GM12801 (cell line): ENCODE measurements around the gene DQX1.

ENCODE experiments used
- CTCF ChIP-seq: IDR thresholded peaks from one replicate; pipeline ENCODE4 v1.5.1; 2011; ENCODE audit warnings: control low read depth; ENCODE audit not compliant: insufficient read length; ENCODE audit errors: extremely low read depth

Gene DQX1

GRCh38 chr2:74507926-74508520 is 18.0 kb downstream of the DQX1 start:
- no peak for TF ChIP-seq CTCF

GRCh38 chr2:74507145-74507925 is 18.7 kb downstream of the DQX1 start, which contains the start of gene PCGF1:
Gene PCGF1 (minus strand): TSS chr2:74507695. CDS start chr2:74507668, 27 bp downstream.
- no peak for TF ChIP-seq CTCF

GRCh38 chr2:74505448-74506246 is 20.4 kb downstream of the DQX1 start:
- no peak for TF ChIP-seq CTCF

GRCh38 chr2:74504591-74504990 is 21.4 kb downstream of the DQX1 start:
- TF ChIP-seq CTCF = no peak

GRCh38 chr2:74503506-74504475 is 22.2 kb downstream of the DQX1 start:
- no peak for TF ChIP-seq CTCF

GRCh38 chr2:74502720-74503505 is 23.1 kb downstream of the DQX1 start:
- no peak for TF ChIP-seq CTCF
